GM23338 (cell line): Measurements from ENCODE around the gene PDE4D. TPM values are rescaled to one million over a fixed set of nuclear protein-coding genes. Genes with fewer than 3 reads are reported as not detected.

ENCODE experiments used
- ATAC-seq: fragments of 200-7000 bp; cut with Tn5 transposase; 3 replicates; pipeline ENCODE4 v1.9.1; 2020
- DNase-seq: peaks from one replicate; pipeline ENCODE4 v3.0.0-alpha.2; 2015; ENCODE audit warnings: low spot score
- H2AFZ ChIP-seq: fragments of 200-600 bp; sonication (generic); 2 replicates; pipeline ENCODE4 v1.8.0; 2016; ENCODE audit warnings: antibody characterized with exemption, mild to moderate bottlenecking, moderate library complexity
- H3F3A ChIP-seq: fragments of 200-600 bp; sonication (generic); replicated peaks from 2 replicates; pipeline ENCODE4 v1.8.0; 2017; ENCODE audit warnings: antibody characterized with exemption, mixed run types, low read depth
- H3K27ac ChIP-seq: fragments of 200-600 bp; sonication (generic); 2 replicates; pipeline ENCODE4 v1.6.1; 2016; ENCODE audit warnings: low read depth
- H3K27me3 ChIP-seq: fragments of 200-600 bp; sonication (generic); 2 replicates; pipeline ENCODE4 v1.8.0; 2016; ENCODE audit warnings: mild to moderate bottlenecking, mixed run types, moderate library complexity; ENCODE audit not compliant: insufficient read depth
- H3K36me3 ChIP-seq: fragments of 200-600 bp; sonication (generic); 2 replicates; pipeline ENCODE4 v1.8.0; 2016; ENCODE audit warnings: mild to moderate bottlenecking; ENCODE audit not compliant: insufficient read depth
- H3K4me1 ChIP-seq: fragments of 200-600 bp; sonication (generic); 2 replicates; pipeline ENCODE4 v1.8.0; 2016; ENCODE audit warnings: mild to moderate bottlenecking, moderate library complexity; ENCODE audit not compliant: insufficient read depth
- H3K4me2 ChIP-seq: fragments of 200-600 bp; sonication (generic); 2 replicates; pipeline ENCODE4 v1.7.1; 2017; ENCODE audit warnings: mixed run types
- H3K4me3 ChIP-seq: fragments of 200-600 bp; sonication (generic); 2 replicates; pipeline ENCODE4 v1.6.1; 2016; ENCODE audit warnings: mixed run types
- H3K79me2 ChIP-seq: fragments of 200-600 bp; sonication (generic); replicated peaks from 2 replicates; pipeline ENCODE4 v1.8.0; 2017; ENCODE audit warnings: mild to moderate bottlenecking; ENCODE audit not compliant: insufficient read depth
- H3K9me2 ChIP-seq: fragments of 200-600 bp; sonication (generic); 2 replicates; pipeline ENCODE4 v1.8.0; 2017; ENCODE audit not compliant: insufficient read depth
- H4K20me1 ChIP-seq: fragments of 200-600 bp; sonication (generic); replicated peaks from 2 replicates; pipeline ENCODE4 v1.8.0; 2017; ENCODE audit warnings: mild to moderate bottlenecking; ENCODE audit not compliant: insufficient read depth
- H3K27ac Mint-ChIP-seq: 2 replicates; pipeline ENCODE4 v1.8.0; 2020; ENCODE audit warnings: inconsistent platforms, mild to moderate bottlenecking, moderate library complexity, mixed read lengths
- H3K27me3 Mint-ChIP-seq: 3 replicates; pipeline ENCODE4 v1.8.0; 2022; ENCODE audit warnings: low read depth, mild to moderate bottlenecking, moderate library complexity, mixed read lengths, inconsistent platforms; ENCODE audit not compliant: insufficient read depth, poor library complexity
- H3K36me3 Mint-ChIP-seq: 3 replicates; pipeline ENCODE4 v1.8.0; 2021; ENCODE audit warnings: low read depth, mild to moderate bottlenecking, inconsistent platforms, moderate library complexity, mixed read lengths
- H3K4me1 Mint-ChIP-seq: 3 replicates; pipeline ENCODE4 v1.8.0; 2020; ENCODE audit warnings: mild to moderate bottlenecking, inconsistent platforms, mixed read lengths
- H3K4me3 Mint-ChIP-seq: 3 replicates; pipeline ENCODE4 v1.8.0; 2021; ENCODE audit warnings: moderate library complexity, mild to moderate bottlenecking, inconsistent platforms, mixed read lengths
- H3K9me3 Mint-ChIP-seq: 3 replicates; pipeline ENCODE4 v1.8.0; 2020; ENCODE audit warnings: moderate library complexity, mild to moderate bottlenecking, inconsistent platforms, mixed read lengths
- EZH2 ChIP-seq: fragments of 200-600 bp; sonication (generic); IDR thresholded peaks from one replicate; pipeline ENCODE4 v1.8.0; 2017; ENCODE audit warnings: antibody characterized with exemption, mild to moderate bottlenecking, low read depth; ENCODE audit not compliant: unreplicated experiment
- EZH2phosphoT487 ChIP-seq: fragments of 200-600 bp; sonication (generic); IDR thresholded peaks from one replicate; pipeline ENCODE4 v1.8.1; 2018; ENCODE audit warnings: antibody characterized with exemption; ENCODE audit not compliant: unreplicated experiment
- JUNB ChIP-seq: IDR thresholded peaks from one replicate; pipeline ENCODE4 v1.6.1; 2016; ENCODE audit warnings: antibody characterized with exemption; ENCODE audit not compliant: unreplicated experiment
- NANOG ChIP-seq: IDR thresholded peaks from 2 replicates; pipeline ENCODE4 v1.6.1; 2016; ENCODE audit warnings: antibody characterized with exemption, borderline replicate concordance
- ZNF331 ChIP-seq: fragments of 250-450 bp; sonication (Bioruptor Pico); IDR thresholded peaks from 2 replicates; pipeline ENCODE4 v1.5.0; 2020; ENCODE audit warnings: low read depth, mild to moderate bottlenecking, moderate library complexity
- polyA plus RNA-seq: library from polyadenylated mRNA; unstranded; fragments of >200 nt; fragmentation: Nextera tagmentation; extraction: Ambion mirVana; gene quantifications from 2 replicates; pipeline ENCODE4 v1.2.1, GENCODE V29; 2016
- total RNA-seq: library from RNA; depleted of rRNA; stranded (reverse); fragments of >200 nt; shearing (Covaris generic); gene quantifications from 2 replicates; pipeline ENCODE4 v1.2.3, GENCODE V29; 2014
- TF ChIP-seq, protein P1 (sequence below): fragments of 250-450 bp; sonication (Bioruptor Pico); IDR thresholded peaks from 2 replicates; pipeline ENCODE4 v1.5.0; 2020; ENCODE audit warnings: mild to moderate bottlenecking, moderate library complexity
- TF ChIP-seq, protein P2 (sequence below): IDR thresholded peaks from 2 replicates; pipeline ENCODE4 v1.6.1; 2016; ENCODE audit warnings: antibody characterized with exemption
- TF ChIP-seq, protein P3 (sequence below): IDR thresholded peaks from one replicate; pipeline ENCODE4 v1.6.1; 2018; ENCODE audit warnings: antibody characterized with exemption; ENCODE audit not compliant: unreplicated experiment
- TF ChIP-seq, protein P4 (sequence below), 2 experiments: fragments of 200-600 bp in 1 of 2; sonication (generic) in 1 of 2; conservative IDR thresholded peaks; 2 replicates each; pipeline versions ENCODE4 v1.5.1 to v1.6.1; 2016 to 2017; ENCODE audit warnings: antibody characterized with exemption in 2 of 2, low read depth in 2 of 2, mild to moderate bottlenecking in 2 of 2, moderate library complexity in 1 of 2

PDE4D gene
- total and polyA plus RNA-seq, 2 experiments from 2014 or later, result 2.1 to 4.7 TPM

DNA sequence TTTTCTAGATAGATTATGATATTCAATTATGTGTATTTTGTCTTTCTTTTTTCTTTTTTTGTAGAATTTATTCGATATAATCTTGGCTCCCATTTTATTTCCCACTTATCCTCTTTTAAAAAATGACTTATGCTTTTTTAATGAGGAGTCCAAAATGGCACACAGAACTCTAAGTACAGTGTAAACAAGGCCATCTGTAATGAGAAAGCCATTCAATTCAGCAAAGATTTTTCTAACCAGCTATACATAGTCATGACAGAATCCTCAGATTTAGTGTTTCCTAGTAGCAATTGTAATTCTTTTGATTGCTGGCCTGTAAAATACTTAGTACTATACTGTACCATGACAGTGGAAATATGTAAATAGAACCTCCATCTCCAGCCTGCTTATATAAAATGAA lies 659.3 kb downstream of the PDE4D start (continued):
- TF ChIP-seq, protein P1, sequence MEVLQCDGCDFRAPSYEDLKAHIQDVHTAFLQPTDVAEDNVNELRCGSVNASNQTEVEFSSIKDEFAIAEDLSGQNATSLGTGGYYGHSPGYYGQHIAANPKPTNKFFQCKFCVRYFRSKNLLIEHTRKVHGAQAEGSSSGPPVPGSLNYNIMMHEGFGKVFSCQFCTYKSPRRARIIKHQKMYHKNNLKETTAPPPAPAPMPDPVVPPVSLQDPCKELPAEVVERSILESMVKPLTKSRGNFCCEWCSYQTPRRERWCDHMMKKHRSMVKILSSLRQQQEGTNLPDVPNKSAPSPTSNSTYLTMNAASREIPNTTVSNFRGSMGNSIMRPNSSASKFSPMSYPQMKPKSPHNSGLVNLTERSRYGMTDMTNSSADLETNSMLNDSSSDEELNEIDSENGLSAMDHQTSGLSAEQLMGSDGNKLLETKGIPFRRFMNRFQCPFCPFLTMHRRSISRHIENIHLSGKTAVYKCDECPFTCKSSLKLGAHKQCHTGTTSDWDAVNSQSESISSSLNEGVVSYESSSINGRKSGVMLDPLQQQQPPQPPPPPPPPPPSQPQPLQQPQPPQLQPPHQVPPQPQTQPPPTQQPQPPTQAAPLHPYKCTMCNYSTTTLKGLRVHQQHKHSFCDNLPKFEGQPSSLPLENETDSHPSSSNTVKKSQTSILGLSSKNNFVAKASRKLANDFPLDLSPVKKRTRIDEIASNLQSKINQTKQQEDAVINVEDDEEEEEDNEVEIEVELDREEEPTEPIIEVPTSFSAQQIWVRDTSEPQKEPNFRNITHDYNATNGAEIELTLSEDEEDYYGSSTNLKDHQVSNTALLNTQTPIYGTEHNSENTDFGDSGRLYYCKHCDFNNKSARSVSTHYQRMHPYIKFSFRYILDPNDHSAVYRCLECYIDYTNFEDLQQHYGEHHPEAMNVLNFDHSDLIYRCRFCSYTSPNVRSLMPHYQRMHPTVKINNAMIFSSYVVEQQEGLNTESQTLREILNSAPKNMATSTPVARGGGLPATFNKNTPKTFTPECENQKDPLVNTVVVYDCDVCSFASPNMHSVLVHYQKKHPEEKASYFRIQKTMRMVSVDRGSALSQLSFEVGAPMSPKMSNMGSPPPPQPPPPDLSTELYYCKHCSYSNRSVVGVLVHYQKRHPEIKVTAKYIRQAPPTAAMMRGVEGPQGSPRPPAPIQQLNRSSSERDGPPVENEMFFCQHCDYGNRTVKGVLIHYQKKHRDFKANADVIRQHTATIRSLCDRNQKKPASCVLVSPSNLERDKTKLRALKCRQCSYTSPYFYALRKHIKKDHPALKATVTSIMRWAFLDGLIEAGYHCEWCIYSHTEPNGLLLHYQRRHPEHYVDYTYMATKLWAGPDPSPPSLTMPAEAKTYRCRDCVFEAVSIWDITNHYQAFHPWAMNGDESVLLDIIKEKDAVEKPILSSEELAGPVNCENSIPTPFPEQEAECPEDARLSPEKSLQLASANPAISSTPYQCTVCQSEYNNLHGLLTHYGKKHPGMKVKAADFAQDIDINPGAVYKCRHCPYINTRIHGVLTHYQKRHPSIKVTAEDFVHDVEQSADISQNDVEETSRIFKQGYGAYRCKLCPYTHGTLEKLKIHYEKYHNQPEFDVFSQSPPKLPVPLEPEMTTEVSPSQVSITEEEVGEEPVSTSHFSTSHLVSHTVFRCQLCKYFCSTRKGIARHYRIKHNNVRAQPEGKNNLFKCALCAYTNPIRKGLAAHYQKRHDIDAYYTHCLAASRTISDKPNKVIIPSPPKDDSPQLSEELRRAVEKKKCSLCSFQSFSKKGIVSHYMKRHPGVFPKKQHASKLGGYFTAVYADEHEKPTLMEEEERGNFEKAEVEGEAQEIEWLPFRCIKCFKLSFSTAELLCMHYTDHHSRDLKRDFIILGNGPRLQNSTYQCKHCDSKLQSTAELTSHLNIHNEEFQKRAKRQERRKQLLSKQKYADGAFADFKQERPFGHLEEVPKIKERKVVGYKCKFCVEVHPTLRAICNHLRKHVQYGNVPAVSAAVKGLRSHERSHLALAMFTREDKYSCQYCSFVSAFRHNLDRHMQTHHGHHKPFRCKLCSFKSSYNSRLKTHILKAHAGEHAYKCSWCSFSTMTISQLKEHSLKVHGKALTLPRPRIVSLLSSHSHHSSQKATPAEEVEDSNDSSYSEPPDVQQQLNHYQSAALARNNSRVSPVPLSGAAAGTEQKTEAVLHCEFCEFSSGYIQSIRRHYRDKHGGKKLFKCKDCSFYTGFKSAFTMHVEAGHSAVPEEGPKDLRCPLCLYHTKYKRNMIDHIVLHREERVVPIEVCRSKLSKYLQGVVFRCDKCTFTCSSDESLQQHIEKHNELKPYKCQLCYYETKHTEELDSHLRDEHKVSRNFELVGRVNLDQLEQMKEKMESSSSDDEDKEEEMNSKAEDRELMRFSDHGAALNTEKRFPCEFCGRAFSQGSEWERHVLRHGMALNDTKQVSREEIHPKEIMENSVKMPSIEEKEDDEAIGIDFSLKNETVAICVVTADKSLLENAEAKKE (CRISPR knock-in tag), result no peak

DNA sequence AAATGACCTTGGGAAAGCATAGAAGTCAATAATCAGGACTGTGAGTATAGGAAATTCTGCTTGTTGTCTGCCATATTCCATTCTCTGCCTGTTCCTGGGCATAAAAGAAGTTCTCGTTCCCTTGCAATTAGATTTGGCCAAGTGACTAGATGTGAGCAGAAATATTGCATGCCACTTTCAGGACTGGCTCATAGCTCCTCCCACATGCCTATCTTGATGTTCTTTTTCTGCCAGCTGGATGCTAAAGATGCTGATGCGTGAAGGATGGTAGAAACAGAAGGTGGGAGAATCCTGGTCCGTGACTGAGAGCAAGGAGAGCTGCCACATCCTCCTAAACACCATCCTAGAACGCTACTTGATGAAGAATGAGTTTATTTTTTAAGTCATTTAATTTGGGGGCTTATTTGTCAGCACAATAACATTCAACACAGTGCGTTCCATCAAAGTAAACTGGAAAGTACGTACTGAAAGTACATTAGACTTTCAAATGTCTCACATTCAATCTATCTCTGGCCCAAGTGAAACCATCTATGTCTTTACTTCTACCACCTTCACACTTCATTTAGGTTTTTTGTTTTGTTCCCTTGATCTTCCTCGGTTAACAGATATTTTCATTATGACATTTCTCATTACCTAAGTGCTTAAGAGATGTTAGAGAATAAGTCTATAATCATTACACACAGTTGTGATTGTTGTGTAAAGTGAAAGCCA lies 662.1 kb downstream of the PDE4D start:
- H3K4me1 ChIP-seq, result no peaks in the 10 kb centered on the region
- H3K4me2 ChIP-seq, result no peak overlapping the region
- H2AFZ ChIP-seq, result no peak overlapping the region
- H3K27me3 ChIP-seq, result no peaks in the 10 kb centered on the region
- no peak overlapping the region for H3K27ac Mint-ChIP-seq
- peaks cover 3% of the 10 kb centered on the region for H3K27me3 Mint-ChIP-seq
- no peaks in the 10 kb centered on the region for H3K79me2 ChIP-seq
- H3K4me3 Mint-ChIP-seq, result no peak overlapping the region
- no peak overlapping the region for H3K27ac ChIP-seq
- no peaks in the 10 kb centered on the region for H3K36me3 Mint-ChIP-seq
- ATAC-seq (no peak), DNase-seq (no peak)
- no peaks in the 10 kb centered on the region for H3K9me2 ChIP-seq
- no peak overlapping the region for H3K4me3 ChIP-seq
- H3K4me1 Mint-ChIP-seq, result no peaks in the 10 kb centered on the region
- H3K9me3 Mint-ChIP-seq, result no peaks in the 10 kb centered on the region
- H4K20me1 ChIP-seq, result no peaks in the 10 kb centered on the region
- no peaks in the 10 kb centered on the region for H3K36me3 ChIP-seq
- no peaks in the 10 kb centered on the region for H3F3A ChIP-seq
- TF ChIP-seq EZH2phosphoT487, result no peak
- TF ChIP-seq, protein P2, sequence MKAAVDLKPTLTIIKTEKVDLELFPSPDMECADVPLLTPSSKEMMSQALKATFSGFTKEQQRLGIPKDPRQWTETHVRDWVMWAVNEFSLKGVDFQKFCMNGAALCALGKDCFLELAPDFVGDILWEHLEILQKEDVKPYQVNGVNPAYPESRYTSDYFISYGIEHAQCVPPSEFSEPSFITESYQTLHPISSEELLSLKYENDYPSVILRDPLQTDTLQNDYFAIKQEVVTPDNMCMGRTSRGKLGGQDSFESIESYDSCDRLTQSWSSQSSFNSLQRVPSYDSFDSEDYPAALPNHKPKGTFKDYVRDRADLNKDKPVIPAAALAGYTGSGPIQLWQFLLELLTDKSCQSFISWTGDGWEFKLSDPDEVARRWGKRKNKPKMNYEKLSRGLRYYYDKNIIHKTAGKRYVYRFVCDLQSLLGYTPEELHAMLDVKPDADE, result no peak
- no peak for TF ChIP-seq NANOG
- TF ChIP-seq, protein P3, sequence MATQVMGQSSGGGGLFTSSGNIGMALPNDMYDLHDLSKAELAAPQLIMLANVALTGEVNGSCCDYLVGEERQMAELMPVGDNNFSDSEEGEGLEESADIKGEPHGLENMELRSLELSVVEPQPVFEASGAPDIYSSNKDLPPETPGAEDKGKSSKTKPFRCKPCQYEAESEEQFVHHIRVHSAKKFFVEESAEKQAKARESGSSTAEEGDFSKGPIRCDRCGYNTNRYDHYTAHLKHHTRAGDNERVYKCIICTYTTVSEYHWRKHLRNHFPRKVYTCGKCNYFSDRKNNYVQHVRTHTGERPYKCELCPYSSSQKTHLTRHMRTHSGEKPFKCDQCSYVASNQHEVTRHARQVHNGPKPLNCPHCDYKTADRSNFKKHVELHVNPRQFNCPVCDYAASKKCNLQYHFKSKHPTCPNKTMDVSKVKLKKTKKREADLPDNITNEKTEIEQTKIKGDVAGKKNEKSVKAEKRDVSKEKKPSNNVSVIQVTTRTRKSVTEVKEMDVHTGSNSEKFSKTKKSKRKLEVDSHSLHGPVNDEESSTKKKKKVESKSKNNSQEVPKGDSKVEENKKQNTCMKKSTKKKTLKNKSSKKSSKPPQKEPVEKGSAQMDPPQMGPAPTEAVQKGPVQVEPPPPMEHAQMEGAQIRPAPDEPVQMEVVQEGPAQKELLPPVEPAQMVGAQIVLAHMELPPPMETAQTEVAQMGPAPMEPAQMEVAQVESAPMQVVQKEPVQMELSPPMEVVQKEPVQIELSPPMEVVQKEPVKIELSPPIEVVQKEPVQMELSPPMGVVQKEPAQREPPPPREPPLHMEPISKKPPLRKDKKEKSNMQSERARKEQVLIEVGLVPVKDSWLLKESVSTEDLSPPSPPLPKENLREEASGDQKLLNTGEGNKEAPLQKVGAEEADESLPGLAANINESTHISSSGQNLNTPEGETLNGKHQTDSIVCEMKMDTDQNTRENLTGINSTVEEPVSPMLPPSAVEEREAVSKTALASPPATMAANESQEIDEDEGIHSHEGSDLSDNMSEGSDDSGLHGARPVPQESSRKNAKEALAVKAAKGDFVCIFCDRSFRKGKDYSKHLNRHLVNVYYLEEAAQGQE, result no peak
- no peak for TF ChIP-seq ZNF331
- no peak for TF ChIP-seq EZH2
- no peak for TF ChIP-seq JUNB
- TF ChIP-seq, protein P4, sequence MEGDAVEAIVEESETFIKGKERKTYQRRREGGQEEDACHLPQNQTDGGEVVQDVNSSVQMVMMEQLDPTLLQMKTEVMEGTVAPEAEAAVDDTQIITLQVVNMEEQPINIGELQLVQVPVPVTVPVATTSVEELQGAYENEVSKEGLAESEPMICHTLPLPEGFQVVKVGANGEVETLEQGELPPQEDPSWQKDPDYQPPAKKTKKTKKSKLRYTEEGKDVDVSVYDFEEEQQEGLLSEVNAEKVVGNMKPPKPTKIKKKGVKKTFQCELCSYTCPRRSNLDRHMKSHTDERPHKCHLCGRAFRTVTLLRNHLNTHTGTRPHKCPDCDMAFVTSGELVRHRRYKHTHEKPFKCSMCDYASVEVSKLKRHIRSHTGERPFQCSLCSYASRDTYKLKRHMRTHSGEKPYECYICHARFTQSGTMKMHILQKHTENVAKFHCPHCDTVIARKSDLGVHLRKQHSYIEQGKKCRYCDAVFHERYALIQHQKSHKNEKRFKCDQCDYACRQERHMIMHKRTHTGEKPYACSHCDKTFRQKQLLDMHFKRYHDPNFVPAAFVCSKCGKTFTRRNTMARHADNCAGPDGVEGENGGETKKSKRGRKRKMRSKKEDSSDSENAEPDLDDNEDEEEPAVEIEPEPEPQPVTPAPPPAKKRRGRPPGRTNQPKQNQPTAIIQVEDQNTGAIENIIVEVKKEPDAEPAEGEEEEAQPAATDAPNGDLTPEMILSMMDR (conservative IDR thresholded peaks at IDR 0.05; ENCODE audit: low read depth in 2 of 2), result no peak
